PC-9 (cell line): ENCODE results near the gene CTNNA3. TPM values are rescaled to one million over a fixed set of nuclear protein-coding genes. Genes with fewer than 3 reads are reported as not detected.

Source experiments
- BruUV-seq: library from RNA; stranded (reverse); fragments of 400-500 nt; replicated peaks from 2 replicates; lab custom pipeline; 2021; lab: Mats Ljungman, UMichigan
- CTCF ChIA-PET: fragments of 300-600 bp; sonication (Branson Sonifier 250); formaldehyde crosslinking; loops from one replicate; lab custom pipeline; 2022; ENCODE audit warnings: antibody characterized with exemption; lab: Charles Lee
- POLR2A ChIA-PET: fragments of 300-600 bp; sonication (Branson Sonifier 250); formaldehyde crosslinking; loops from one replicate; lab custom pipeline; 2022; ENCODE audit warnings: antibody characterized with exemption; ENCODE audit not compliant: unreplicated experiment; lab: Charles Lee
- DNase-seq, 2 experiments: peaks; one replicate each; pipeline versions ENCODE4 v3.0.0 to v3.0.0-alpha.2; 2015 to 2022; ENCODE audit warnings: mixed read lengths in 1 of 2
- H2AFZ ChIP-seq: fragments of 200-600 bp; sonication (generic); 2 replicates; pipeline ENCODE4 v1.8.1; 2017; ENCODE audit warnings: antibody characterized with exemption
- H3F3A ChIP-seq: fragments of 200-600 bp; sonication (generic); 2 replicates; pipeline ENCODE4 v1.8.1; 2017; ENCODE audit warnings: antibody characterized with exemption, mild to moderate bottlenecking, low read depth; ENCODE audit not compliant: insufficient read depth
- H3K27ac ChIP-seq: fragments of 200-600 bp; sonication (generic); 2 replicates; pipeline ENCODE4 v1.6.1; 2016; ENCODE audit warnings: mixed run types
- H3K27me3 ChIP-seq: fragments of 200-600 bp; sonication (generic); 2 replicates; pipeline ENCODE4 v1.6.1; 2016; ENCODE audit warnings: low read depth, mixed run types; ENCODE audit not compliant: insufficient read depth
- H3K36me3 ChIP-seq: fragments of 200-600 bp; sonication (generic); 2 replicates; pipeline ENCODE4 v1.6.1; 2016; ENCODE audit warnings: low read depth, mixed run types
- H3K4me1 ChIP-seq: fragments of 200-600 bp; sonication (generic); replicated peaks from 2 replicates; pipeline ENCODE4 v1.6.1; 2016; ENCODE audit warnings: mixed run types; ENCODE audit not compliant: insufficient read depth
- H3K4me2 ChIP-seq: fragments of 200-600 bp; sonication (generic); 2 replicates; pipeline ENCODE4 v1.6.1; 2017; ENCODE audit warnings: mixed run types
- H3K4me3 ChIP-seq: fragments of 200-600 bp; sonication (generic); 2 replicates; pipeline ENCODE4 v1.6.1; 2016; ENCODE audit warnings: mixed run types
- H3K79me2 ChIP-seq: fragments of 200-600 bp; sonication (generic); 2 replicates; pipeline ENCODE4 v1.6.1; 2017; ENCODE audit warnings: low read depth, mixed run types
- H3K9me2 ChIP-seq: fragments of 200-600 bp; sonication (generic); 2 replicates; pipeline ENCODE4 v1.8.1; 2017; ENCODE audit warnings: mild to moderate bottlenecking; ENCODE audit not compliant: insufficient read depth
- H3K9me3 ChIP-seq: fragments of 200-600 bp; sonication (generic); 2 replicates; pipeline ENCODE4 v1.8.1; 2016; ENCODE audit warnings: low read depth; ENCODE audit not compliant: insufficient read depth
- H4K20me1 ChIP-seq: fragments of 200-600 bp; sonication (generic); 2 replicates; pipeline ENCODE4 v1.8.1; 2017; ENCODE audit not compliant: insufficient read depth
- EZH2 ChIP-seq: fragments of 200-600 bp; sonication (generic); IDR thresholded peaks from 2 replicates; pipeline ENCODE4 v1.8.0; 2017; ENCODE audit warnings: antibody characterized with exemption, low read depth
- intact Hi-C: fragments of 100-400 bp; cut with micrococcal nuclease; formaldehyde crosslinking; loops from one replicate; pipeline ENCODE4 v1.10.0; 2022; ENCODE audit not compliant: unreplicated experiment
- total RNA-seq: library from RNA; stranded (reverse); gene quantifications from 2 replicates; pipeline ENCODE4 v1.2.3, GENCODE V29; 2021
- TF ChIP-seq, protein P1 (sequence below): fragments of 200-600 bp; sonication (generic); conservative IDR thresholded peaks from 2 replicates; pipeline ENCODE4 v1.6.1; 2017; ENCODE audit warnings: mixed run types, antibody characterized with exemption, mild to moderate bottlenecking, moderate library complexity

The CTNNA3 gene
- total RNA-seq, 1 experiment from 2014 or later = not detected

DNA sequence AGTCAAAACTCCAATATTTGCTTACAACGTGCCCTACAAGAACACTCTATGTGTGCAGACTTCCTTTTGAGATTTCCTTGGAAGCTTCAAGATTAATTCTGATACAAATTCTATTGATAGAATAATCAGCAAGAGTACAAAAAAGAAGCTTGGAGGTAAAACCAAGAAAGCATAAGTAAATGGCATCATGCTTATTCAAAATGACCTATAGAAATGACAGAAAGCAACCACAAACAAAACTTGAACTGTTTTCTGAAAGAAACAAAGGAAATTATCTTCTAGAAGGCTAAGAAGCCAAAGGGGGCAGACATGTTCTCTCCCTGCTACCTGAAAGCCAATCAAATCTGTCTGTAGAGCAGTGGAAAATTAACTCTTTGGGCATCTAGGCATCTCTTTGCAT is 73.0 kb downstream of the CTNNA3 start:
- Histone ChIP-seq H3K4me2 (no peak overlapping the region), H3K79me2 (no peaks in the 10 kb centered on the region), H3K36me3 (no peaks in the 10 kb centered on the region), H3K9me3 (no peaks in the 10 kb centered on the region), H3K4me1 (no peaks in the 10 kb centered on the region), H3K27me3 (no peaks in the 10 kb centered on the region), H3K4me3 (no peak overlapping the region), H3K27ac (no peak overlapping the region), H3K9me2 (no peaks in the 10 kb centered on the region), H2AFZ (no peak overlapping the region), H3F3A (no peaks in the 10 kb centered on the region), H4K20me1 (no peaks in the 10 kb centered on the region)
- TF ChIP-seq, protein P1, sequence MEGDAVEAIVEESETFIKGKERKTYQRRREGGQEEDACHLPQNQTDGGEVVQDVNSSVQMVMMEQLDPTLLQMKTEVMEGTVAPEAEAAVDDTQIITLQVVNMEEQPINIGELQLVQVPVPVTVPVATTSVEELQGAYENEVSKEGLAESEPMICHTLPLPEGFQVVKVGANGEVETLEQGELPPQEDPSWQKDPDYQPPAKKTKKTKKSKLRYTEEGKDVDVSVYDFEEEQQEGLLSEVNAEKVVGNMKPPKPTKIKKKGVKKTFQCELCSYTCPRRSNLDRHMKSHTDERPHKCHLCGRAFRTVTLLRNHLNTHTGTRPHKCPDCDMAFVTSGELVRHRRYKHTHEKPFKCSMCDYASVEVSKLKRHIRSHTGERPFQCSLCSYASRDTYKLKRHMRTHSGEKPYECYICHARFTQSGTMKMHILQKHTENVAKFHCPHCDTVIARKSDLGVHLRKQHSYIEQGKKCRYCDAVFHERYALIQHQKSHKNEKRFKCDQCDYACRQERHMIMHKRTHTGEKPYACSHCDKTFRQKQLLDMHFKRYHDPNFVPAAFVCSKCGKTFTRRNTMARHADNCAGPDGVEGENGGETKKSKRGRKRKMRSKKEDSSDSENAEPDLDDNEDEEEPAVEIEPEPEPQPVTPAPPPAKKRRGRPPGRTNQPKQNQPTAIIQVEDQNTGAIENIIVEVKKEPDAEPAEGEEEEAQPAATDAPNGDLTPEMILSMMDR = no peak
- no peak for TF ChIP-seq EZH2
- no peak for DNase-seq
- POLR2A ChIA-PET = no interaction called here
- CTCF ChIA-PET = no interaction called here
- no TSS peak for BruUV-seq
- intact Hi-C loops = no loop called here

DNA sequence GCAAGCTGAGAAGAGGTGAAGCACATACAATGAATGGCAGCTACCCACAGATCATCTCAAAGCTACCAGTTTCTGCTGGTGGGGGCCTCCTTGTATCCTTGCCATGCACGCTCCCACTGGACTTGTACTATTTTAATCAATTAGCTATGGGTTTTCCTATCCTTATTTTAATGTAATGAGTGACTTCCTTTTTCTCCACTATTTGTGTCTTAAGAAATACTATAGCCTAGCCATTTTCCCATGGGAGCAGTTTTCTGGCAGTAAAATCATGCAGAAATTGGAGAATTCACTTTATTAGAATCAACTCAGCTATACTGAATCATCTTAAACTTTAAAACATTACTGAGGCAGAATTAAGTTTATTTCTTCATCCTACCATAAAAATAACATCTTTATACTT is 73.5 kb downstream of the CTNNA3 start:
- Histone ChIP-seq H4K20me1 (no peaks in the 10 kb centered on the region), H3K4me3 (no peak overlapping the region), H2AFZ (no peak overlapping the region), H3F3A (no peaks in the 10 kb centered on the region), H3K79me2 (no peaks in the 10 kb centered on the region), H3K27me3 (no peaks in the 10 kb centered on the region), H3K9me2 (no peaks in the 10 kb centered on the region), H3K9me3 (no peaks in the 10 kb centered on the region), H3K4me2 (no peak overlapping the region), H3K4me1 (no peaks in the 10 kb centered on the region), H3K27ac (no peak overlapping the region), H3K36me3 (no peaks in the 10 kb centered on the region)
- intact Hi-C loops = no loop called here
- TF ChIP-seq EZH2 = no peak
- TF ChIP-seq, protein P1 = no peak
- CTCF ChIA-PET = no interaction called here
- no TSS peak for BruUV-seq
- DNase-seq = no peak
- POLR2A ChIA-PET = no interaction called here

DNA sequence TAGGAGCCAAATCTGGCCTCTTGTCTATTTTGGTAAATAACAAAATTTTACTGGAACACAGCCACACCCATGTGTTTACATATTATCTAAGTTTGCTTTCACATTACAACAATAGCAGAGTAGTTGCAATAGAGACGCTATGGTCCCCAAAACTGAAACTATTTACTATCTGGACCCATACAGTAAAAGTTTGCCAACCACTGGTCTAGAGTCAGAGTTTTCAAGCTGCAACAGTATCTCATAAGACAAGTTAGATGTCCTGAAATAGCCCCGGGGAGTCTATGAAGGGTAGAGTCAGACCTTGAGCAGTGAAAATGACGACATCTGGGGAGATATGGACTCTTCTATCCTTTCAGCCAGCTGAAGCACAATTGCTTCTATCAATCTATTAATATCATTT is 74.2 kb downstream of the CTNNA3 start:
- Histone ChIP-seq H4K20me1 (no peaks in the 10 kb centered on the region), H3K79me2 (no peaks in the 10 kb centered on the region), H3K27ac (no peak overlapping the region), H3K9me2 (no peaks in the 10 kb centered on the region), H3K4me3 (no peak overlapping the region), H3K4me2 (no peak overlapping the region), H3K27me3 (no peaks in the 10 kb centered on the region), H3K36me3 (no peaks in the 10 kb centered on the region), H3K9me3 (no peaks in the 10 kb centered on the region), H3F3A (no peaks in the 10 kb centered on the region), H3K4me1 (no peaks in the 10 kb centered on the region), H2AFZ (no peak overlapping the region)
- TF ChIP-seq EZH2 = no peak
- TF ChIP-seq, protein P1 = no peak
- POLR2A ChIA-PET = no interaction called here
- intact Hi-C loops = no loop called here
- DNase-seq = no peak
- CTCF ChIA-PET = no interaction called here
- no TSS peak for BruUV-seq
